Nasal cavity respiratory epithelium epithelial cell of viscerocranial mucosa (primary cell): ENCODE data around the gene FANCG. TPM values are rescaled to one million over a fixed set of nuclear protein-coding genes. Genes with fewer than 3 reads are reported as not detected.

Experiments used
- total RNA-seq: library from RNA; depleted of rRNA; stranded (reverse); fragments of >200 nt; gene quantifications from 2 replicates; pipeline ENCODE4 v1.2.3, GENCODE V29; 2014

The FANCG gene
- total RNA-seq, result 7.2 and 7.5 TPM in 2 replicates

DNA sequence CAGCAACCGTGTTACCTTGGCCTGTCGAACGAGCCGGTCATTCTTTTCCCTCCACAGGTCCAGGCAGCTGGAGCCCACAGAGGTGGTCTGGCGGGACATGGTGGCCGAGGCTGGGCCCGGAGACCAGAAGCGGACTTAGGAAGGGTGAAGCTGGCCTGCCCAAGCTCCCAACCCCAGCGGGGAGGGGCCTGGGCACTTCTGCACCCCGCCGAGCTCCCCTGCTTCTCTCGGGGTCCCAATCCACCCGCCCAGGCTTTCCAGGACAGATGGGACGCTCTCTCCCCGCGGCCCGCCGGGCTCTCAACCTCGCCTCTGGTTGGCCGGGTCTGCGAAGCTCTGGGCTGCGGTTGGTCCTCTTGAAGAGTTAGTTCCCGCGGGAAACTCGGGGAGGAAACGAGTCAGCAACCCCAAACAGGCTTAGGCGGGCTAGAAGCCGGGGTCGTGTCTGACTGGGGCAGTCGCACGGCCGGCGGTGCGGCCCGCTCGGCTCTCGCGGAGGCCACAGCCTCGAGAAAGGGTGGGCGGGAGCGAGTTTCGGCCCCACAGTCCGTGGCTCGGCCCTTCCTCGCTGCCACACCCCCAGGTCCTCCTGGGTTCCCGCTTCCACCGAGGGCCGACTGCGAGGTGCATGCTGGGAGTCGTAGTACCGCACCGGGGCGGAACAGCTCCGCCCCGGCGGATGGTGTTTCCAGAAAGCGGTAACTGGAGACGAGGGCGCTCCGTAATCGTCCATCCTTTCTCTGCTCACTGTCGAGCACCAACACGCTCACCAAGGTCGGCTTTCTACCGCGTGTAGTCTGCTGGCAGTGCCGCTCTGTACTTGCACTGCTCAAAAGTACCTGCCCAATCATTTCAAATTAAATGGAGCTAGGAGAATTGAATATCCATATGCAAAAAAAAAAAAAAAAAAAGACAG lies at the start of gene FANCG:
TSS of gene FANCG (minus strand) at position 517 of the 916 bp plus-strand sequence. CDS start at position 99, 418 bp downstream.

DNA sequence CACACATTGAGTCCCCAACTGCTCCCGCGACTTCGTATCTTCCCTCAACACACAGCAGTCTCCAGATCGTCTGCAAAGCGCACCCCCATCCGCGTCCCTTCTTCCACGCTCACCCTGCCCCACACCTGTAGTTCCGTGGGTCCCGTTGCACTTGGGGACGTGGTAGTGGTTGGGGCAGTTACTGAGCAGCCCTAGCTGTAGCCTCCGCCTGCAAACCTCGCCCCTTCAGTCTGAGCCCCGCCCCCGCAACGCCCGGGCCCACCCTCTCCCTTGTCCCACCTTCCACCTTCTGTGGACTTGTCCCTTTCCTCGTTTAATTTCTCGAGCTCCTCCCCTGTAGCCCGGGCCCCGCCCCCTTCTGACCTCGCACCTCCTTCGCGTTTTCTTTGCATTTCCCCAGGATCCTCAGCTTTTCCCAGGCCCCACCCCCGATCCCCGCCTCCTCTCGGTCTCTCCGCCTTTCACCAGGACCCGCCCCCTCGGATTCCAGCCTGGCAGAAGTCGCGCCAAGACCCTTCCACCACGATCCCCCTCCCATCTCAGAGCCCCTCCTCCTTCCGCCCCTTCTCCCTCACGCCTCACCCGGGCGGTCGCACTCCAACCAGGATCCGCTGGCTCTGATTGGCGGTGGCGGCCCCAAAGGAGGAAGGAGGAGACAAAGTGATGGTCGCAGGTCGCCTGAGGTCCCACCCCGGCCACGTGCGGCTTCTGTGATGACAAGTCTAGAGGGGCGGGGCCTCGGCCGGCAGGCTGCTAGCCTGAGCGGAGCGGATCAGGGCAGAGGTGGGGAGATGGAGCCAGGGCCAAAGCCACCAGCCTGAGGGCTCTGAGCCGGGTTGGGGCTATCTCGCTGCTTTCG lies 36.2 kb upstream of the FANCG start, which contains the start of gene ATOSB:
TSS of gene ATOSB (minus strand) at position 183 of the 859 bp plus-strand sequence. CDS start 7,588 bp downstream, outside the sequence.

DNA sequence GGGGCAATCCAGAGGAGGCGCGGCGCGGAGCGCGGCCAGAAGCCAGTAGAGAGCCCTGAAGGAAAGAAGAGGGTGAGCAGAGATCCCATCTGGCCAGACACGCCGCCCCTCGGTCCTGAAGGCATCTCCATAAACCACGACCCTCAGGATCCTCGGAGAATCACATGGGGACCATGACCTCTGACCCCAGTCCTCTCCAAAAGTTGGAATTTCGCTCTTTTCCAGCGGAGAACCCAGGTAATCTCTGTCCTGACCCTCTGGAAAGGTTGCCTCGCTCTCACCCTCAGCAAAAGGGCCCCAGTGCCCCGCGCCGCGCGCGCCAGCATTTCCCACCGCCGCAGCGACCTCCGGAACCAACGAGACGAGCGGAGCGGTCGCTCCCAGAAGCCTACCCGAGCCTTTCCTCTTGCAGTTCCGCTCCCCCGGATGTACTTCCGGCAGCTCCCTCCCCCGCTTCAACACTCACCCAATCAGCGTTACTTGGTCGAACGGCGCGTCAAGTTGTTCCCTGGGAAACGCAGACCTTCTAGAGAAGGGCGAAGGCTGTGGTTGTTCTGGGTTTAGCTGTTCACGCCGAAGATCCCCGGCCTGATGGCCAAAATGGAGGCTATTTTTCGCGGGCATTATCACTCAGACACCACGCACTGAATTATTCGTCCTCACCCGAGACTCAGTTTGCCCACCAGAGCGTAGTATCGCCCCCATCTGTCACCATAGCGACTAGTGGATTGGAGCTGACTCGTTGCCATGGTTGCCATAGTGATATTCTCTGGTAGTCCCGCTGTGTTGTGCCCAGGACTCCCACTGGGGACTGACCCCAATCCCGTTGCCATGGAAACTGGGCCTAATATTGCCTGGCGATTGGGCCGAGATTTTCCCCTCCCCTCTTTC lies 23.3 kb upstream of the FANCG start, which contains the start of gene STOML2:
TSS of gene STOML2 (minus strand) at position 363 of the 891 bp plus-strand sequence. CDS start at position 326, 37 bp downstream.

GRCh38 chr9:35096035-35096849 lies 16.5 kb upstream of the FANCG start, which contains the start of gene PIGO:
Gene PIGO, minus strand, starts transcription at chr9:35096591. Its CDS starts 1,026 bp downstream, at chr9:35095565.

GRCh38 chr9:35072461-35073278 lies 7.1 kb downstream of the FANCG start, which contains the start of gene VCP:
Gene VCP, minus strand, starts transcription at chr9:35072625. Its CDS starts 272 bp downstream, at chr9:35072353.

Other genes starting within 250 kb of the FANCG start
- gene PHF24, start 121.7 kb downstream of the FANCG start, total RNA-seq, result 0.14 and 0.68 TPM in 2 replicates
- 12.6 and 14.4 TPM in 2 replicates for gene DNAJB5, start 90.2 kb downstream of the FANCG start, total RNA-seq
- gene VCP, start 7.3 kb downstream of the FANCG start, total RNA-seq, result 302 and 331 TPM in 2 replicates
- gene PIGO, start 16.6 kb upstream of the FANCG start, total RNA-seq, result 26.0 and 28.2 TPM in 2 replicates
- 135 and 216 TPM in 2 replicates for gene STOML2, start 23.2 kb upstream of the FANCG start, total RNA-seq
- gene ATOSB, start 35.9 kb upstream of the FANCG start, total RNA-seq, result 17.4 and 28.3 TPM in 2 replicates
- 24.9 and 38.2 TPM in 2 replicates for gene UNC13B, start 82.1 kb upstream of the FANCG start, total RNA-seq